Natural killer cell treated with Interleukin-12 subunit alpha and Interleukin-12 subunit beta and Interleukin-15 and Interleukin-18, amount 100 ng/mL, for 72 hours (primary cell): Measurements from ENCODE around the gene STEAP4. TPM values are rescaled to one million over a fixed set of nuclear protein-coding genes. Genes with fewer than 3 reads are reported as not detected.

Experiments
- ATAC-seq, 2 donors: fragments of 150-1000 bp; cut with Tn5 transposase in 1 of 2; sonication (Bioruptor Pico), chemical (Tn5 transposase) in 1 of 2; 2 replicates each; pipeline ENCODE4 v1.10.0; 2021
- DNase-seq: peaks from one replicate; pipeline ENCODE4 v3.0.0; 2022; ENCODE audit warnings: low spot score
- H3K27ac Mint-ChIP-seq, 2 donors: 1 replicate in 1 of 2; 2 replicates in 1 of 2; pipeline ENCODE4 v1.8.0; 2022; ENCODE audit warnings: mixed read lengths in 2 of 2, mild to moderate bottlenecking in 1 of 2, moderate library complexity in 1 of 2
- H3K27me3 Mint-ChIP-seq, 2 donors: 1 replicate in 1 of 2; 2 replicates in 1 of 2; pipeline ENCODE4 v1.8.0; 2022; ENCODE audit warnings: mixed read lengths in 2 of 2
- H3K36me3 Mint-ChIP-seq: one replicate; pipeline ENCODE4 v1.8.0; 2022; ENCODE audit warnings: mixed read lengths
- H3K4me1 Mint-ChIP-seq, 2 donors: 1 replicate in 1 of 2; 2 replicates in 1 of 2; pipeline ENCODE4 v1.8.0; 2022; ENCODE audit warnings: low read depth in 2 of 2, mixed read lengths in 2 of 2, mild to moderate bottlenecking in 1 of 2
- H3K4me3 Mint-ChIP-seq: one replicate; pipeline ENCODE4 v1.8.0; 2022; ENCODE audit warnings: mixed read lengths
- H3K9me3 Mint-ChIP-seq: 2 replicates; pipeline ENCODE4 v1.8.0; 2022; ENCODE audit warnings: mixed read lengths
- total RNA-seq, 2 donors: library from RNA; stranded (reverse); gene quantifications; one replicate each; pipeline ENCODE4 v1.2.3, GENCODE V29; 2022

STEAP4 gene
- total RNA-seq, 2 donors from 2014 or later = not detected

- Mint-ChIP-seq H3K9me3 (no peaks in the 10 kb centered on the region), H3K4me1 (peaks cover 4 to 6% of the 10 kb centered on the region in 2 donors), H3K36me3 (no peaks in the 10 kb centered on the region), H3K27me3 (peaks cover 12 to 16% of the 10 kb centered on the region in 2 donors), H3K27ac (no peak overlapping the region), H3K4me3 (no peak overlapping the region)
- no peak for DNase-seq
- ATAC-seq = no peak
Measured at GRCh38 chr7:88305044-88305443, 1.6 kb downstream of the STEAP4 start.

GRCh38 chr7:88302486-88302885 is 4.2 kb downstream of the STEAP4 start:
- ATAC-seq = no peak
- H3K36me3 Mint-ChIP-seq = no peaks in the 10 kb centered on the region

GRCh38 chr7:88301924-88302323 is 4.8 kb downstream of the STEAP4 start:
- no peak overlapping the region for H3K27ac Mint-ChIP-seq
- no peak for ATAC-seq

More at GRCh38 chr7:88302486-88302885, 4.2 kb downstream of the STEAP4 start:
- Mint-ChIP-seq H3K27ac (no peak overlapping the region), H3K4me1 (peaks cover 4 to 6% of the 10 kb centered on the region in 2 donors), H3K4me3 (no peak overlapping the region), H3K27me3 (peaks cover 11 to 12% of the 10 kb centered on the region in 2 donors), H3K9me3 (no peaks in the 10 kb centered on the region)
- DNase-seq = no peak

GRCh38 chr7:88300401-88300945 is 6.2 kb downstream of the STEAP4 start:
- ATAC-seq (no peak), DNase-seq (no peak)
- Mint-ChIP-seq H3K36me3 (no peaks in the 10 kb centered on the region), H3K9me3 (no peaks in the 10 kb centered on the region), H3K27ac (no peak overlapping the region), H3K4me1 (no peaks in the 10 kb centered on the region), H3K27me3 (peaks cover 0 to 7% of the 10 kb centered on the region in 2 donors), H3K4me3 (no peak overlapping the region)

More at GRCh38 chr7:88301924-88302323, 4.8 kb downstream of the STEAP4 start:
- peaks cover 4 to 6% of the 10 kb centered on the region in 2 donors for H3K4me1 Mint-ChIP-seq
- peaks cover 6 to 14% of the 10 kb centered on the region in 2 donors for H3K27me3 Mint-ChIP-seq
- H3K36me3 Mint-ChIP-seq = no peaks in the 10 kb centered on the region
- H3K4me3 Mint-ChIP-seq = no peak overlapping the region
- H3K9me3 Mint-ChIP-seq = no peaks in the 10 kb centered on the region
- no peak for DNase-seq

- Mint-ChIP-seq H3K9me3 (no peaks in the 10 kb centered on the region), H3K4me3 (no peak overlapping the region), H3K27me3 (peaks cover 0 to 5% of the 10 kb centered on the region in 2 donors), H3K36me3 (no peaks in the 10 kb centered on the region), H3K4me1 (no peaks in the 10 kb centered on the region), H3K27ac (no peak overlapping the region)
- ATAC-seq (no peak), DNase-seq (no peak)
Measured at GRCh38 chr7:88299126-88299525, 7.6 kb downstream of the STEAP4 start.

GRCh38 chr7:88293866-88294265 is 12.8 kb downstream of the STEAP4 start:
- H3K36me3 Mint-ChIP-seq = no peaks in the 10 kb centered on the region

GRCh38 chr7:88291398-88292173 is 15.1 kb downstream of the STEAP4 start:
- Mint-ChIP-seq H3K27me3 (peaks cover 0 to 6% of the 10 kb centered on the region in 2 donors), H3K4me1 (no peaks in the 10 kb centered on the region), H3K9me3 (no peaks in the 10 kb centered on the region), H3K36me3 (no peaks in the 10 kb centered on the region), H3K27ac (no peak overlapping the region), H3K4me3 (no peak overlapping the region)
- no peak for DNase-seq
- no peak for ATAC-seq

More at GRCh38 chr7:88293866-88294265, 12.8 kb downstream of the STEAP4 start:
- Mint-ChIP-seq H3K4me1 (no peaks in the 10 kb centered on the region), H3K27ac (no peak overlapping the region), H3K27me3 (peaks cover 0 to 7% of the 10 kb centered on the region in 2 donors), H3K9me3 (no peaks in the 10 kb centered on the region), H3K4me3 (no peak overlapping the region)
- ATAC-seq = no peak
- no peak for DNase-seq

GRCh38 chr7:88290491-88290890 is 16.2 kb downstream of the STEAP4 start:
- ATAC-seq (no peak), DNase-seq (no peak)
- Mint-ChIP-seq H3K27ac (no peak overlapping the region), H3K27me3 (peaks cover 0 to 6% of the 10 kb centered on the region in 2 donors), H3K36me3 (no peaks in the 10 kb centered on the region), H3K9me3 (no peaks in the 10 kb centered on the region), H3K4me3 (no peak overlapping the region), H3K4me1 (no peaks in the 10 kb centered on the region)

- no peak for DNase-seq
- Mint-ChIP-seq H3K27ac (no peak overlapping the region), H3K9me3 (no peaks in the 10 kb centered on the region), H3K4me1 (no peaks in the 10 kb centered on the region), H3K27me3 (peaks cover 0 to 6% of the 10 kb centered on the region in 2 donors), H3K36me3 (no peaks in the 10 kb centered on the region), H3K4me3 (no peak overlapping the region)
- ATAC-seq = no peak
Measured at GRCh38 chr7:88289564-88290025, 17.1 kb downstream of the STEAP4 start.

- no peaks in the 10 kb centered on the region for H3K36me3 Mint-ChIP-seq
- ATAC-seq (no peak), DNase-seq (no peak)
- peaks cover 2 to 8% of the 10 kb centered on the region in 2 donors for H3K27me3 Mint-ChIP-seq
- H3K9me3 Mint-ChIP-seq = no peaks in the 10 kb centered on the region
- H3K27ac Mint-ChIP-seq = no peak overlapping the region
- no peaks in the 10 kb centered on the region for H3K4me1 Mint-ChIP-seq
- H3K4me3 Mint-ChIP-seq = no peak overlapping the region
Measured at GRCh38 chr7:88281749-88282148, 24.9 kb downstream of the STEAP4 start.

GRCh38 chr7:88280801-88281200 is 25.9 kb downstream of the STEAP4 start:
- no peak for DNase-seq
- Mint-ChIP-seq H3K27ac (no peak overlapping the region), H3K4me1 (no peaks in the 10 kb centered on the region), H3K4me3 (no peak overlapping the region), H3K36me3 (no peaks in the 10 kb centered on the region), H3K27me3 (peaks cover 2 to 8% of the 10 kb centered on the region in 2 donors), H3K9me3 (no peaks in the 10 kb centered on the region)
- no peak for ATAC-seq

- Mint-ChIP-seq H3K36me3 (no peaks in the 10 kb centered on the region), H3K27me3 (peaks cover 2 to 6% of the 10 kb centered on the region in 2 donors), H3K4me1 (no peaks in the 10 kb centered on the region), H3K4me3 (no peak overlapping the region), H3K9me3 (no peaks in the 10 kb centered on the region), H3K27ac (no peak overlapping the region)
- DNase-seq (no peak), ATAC-seq (no peak)
Measured at GRCh38 chr7:88279323-88279722, 27.4 kb downstream of the STEAP4 start.

- DNase-seq = no peak
- peaks cover 2% of the 10 kb centered on the region in 2 donors for H3K27me3 Mint-ChIP-seq
- ATAC-seq = no peak
- H3K4me3 Mint-ChIP-seq = no peak overlapping the region
- H3K36me3 Mint-ChIP-seq = no peaks in the 10 kb centered on the region
- no peaks in the 10 kb centered on the region for H3K9me3 Mint-ChIP-seq
- H3K4me1 Mint-ChIP-seq = no peaks in the 10 kb centered on the region
- H3K27ac Mint-ChIP-seq = no peak overlapping the region
Measured at GRCh38 chr7:88278881-88279280, 27.8 kb downstream of the STEAP4 start.

GRCh38 chr7:88276605-88277153 is 30.0 kb downstream of the STEAP4 start:
- no peak for ATAC-seq
- no peak for DNase-seq
- Mint-ChIP-seq H3K27ac (no peak overlapping the region), H3K4me1 (no peaks in the 10 kb centered on the region), H3K9me3 (no peaks in the 10 kb centered on the region), H3K36me3 (no peaks in the 10 kb centered on the region), H3K27me3 (peaks cover 0 to 5% of the 10 kb centered on the region in 2 donors), H3K4me3 (no peak overlapping the region)
